ENCODE results near the gene TMEM52B.
"Not testable (repeated sequence)": the region's sequence is repeated elsewhere in the genome, so short reads cannot be mapped to it uniquely, and the experiment has no call there.

TMEM52B gene

GRCh38 chr12:10211101-10211939 lies 32.5 kb downstream of the TMEM52B start:
- DNase-seq (ENCODE audit: low read depth in 2 of 3, low spot score in 1 of 3) = no peak

GRCh38 chr12:10211940-10212738 lies 33.3 kb downstream of the TMEM52B start:
- peak; percentile 77 to 78 (median 77) for DNase-seq (ENCODE audit: low read depth in 2 of 3, low spot score in 1 of 3)

DNA sequence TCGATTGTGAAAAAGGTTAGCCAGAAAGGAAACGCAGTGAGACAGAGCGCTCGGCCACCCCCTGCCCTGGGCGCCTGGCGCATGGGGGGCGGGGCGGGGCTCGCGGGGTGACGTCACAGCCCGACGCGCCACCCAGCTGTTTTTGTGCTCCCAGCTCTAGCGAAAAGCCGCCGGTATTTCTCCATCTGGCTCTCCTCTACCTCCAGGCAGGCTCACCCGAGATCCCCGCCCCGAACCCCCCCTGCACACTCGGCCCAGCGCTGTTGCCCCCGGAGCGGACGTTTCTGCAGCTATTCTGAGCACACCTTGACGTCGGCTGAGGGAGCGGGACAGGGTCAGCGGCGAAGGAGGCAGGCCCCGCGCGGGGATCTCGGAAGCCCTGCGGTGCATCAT lies 33.9 kb downstream of the TMEM52B start, which contains the start of gene GABARAPL1:
Gene GABARAPL1, plus strand, starts transcription at position 139 of the 393 bp plus-strand sequence. Its CDS starts 253 bp downstream, at position 392.
- DNase-seq (ENCODE audit: low read depth in 2 of 3, low spot score in 1 of 3) = peak; percentile 48 to 64 (median 60)

- DNase-seq (ENCODE audit: low read depth in 2 of 3, low spot score in 1 of 3) = peak; percentile 46 to 61 (median 59)
These were observed 34.6 kb downstream of the TMEM52B start for GRCh38 chr12:10213168-10214135.

GRCh38 chr12:10214136-10214894 lies 35.5 kb downstream of the TMEM52B start:
- no peak for DNase-seq (ENCODE audit: low read depth in 2 of 3, low spot score in 1 of 3)

- DNase-seq (ENCODE audit: low read depth in 2 of 3, low spot score in 1 of 3) = no peak
These were observed 36.0 kb downstream of the TMEM52B start for GRCh38 chr12:10214895-10215267.

DNA sequence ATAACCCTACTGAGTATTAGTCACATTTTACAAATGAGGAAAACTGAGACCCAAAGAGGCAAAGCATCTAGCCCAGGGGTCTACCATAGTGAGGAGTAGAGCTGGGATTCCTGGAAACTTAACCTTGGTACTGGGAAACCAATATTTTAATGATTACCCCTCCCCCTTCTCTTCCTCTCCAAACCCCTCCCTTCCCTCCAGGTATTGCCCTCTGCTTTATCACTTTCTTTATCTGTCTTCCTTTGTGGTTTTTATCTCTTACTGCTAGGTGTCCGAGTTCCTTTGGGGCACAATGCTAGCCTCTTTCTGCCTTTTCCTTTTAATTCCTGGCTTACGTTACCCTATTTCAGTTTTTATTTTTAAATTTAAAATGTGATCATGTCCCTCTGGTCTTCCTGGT lies 36.6 kb downstream of the TMEM52B start:
- DNase-seq (ENCODE audit: low read depth in 2 of 3, low spot score in 1 of 3) = no peak

GRCh38 chr12:10215946-10216345 lies 37.1 kb downstream of the TMEM52B start:
- not testable (repeated sequence) for DNase-seq (ENCODE audit: low read depth in 2 of 3, low spot score in 1 of 3)

DNA sequence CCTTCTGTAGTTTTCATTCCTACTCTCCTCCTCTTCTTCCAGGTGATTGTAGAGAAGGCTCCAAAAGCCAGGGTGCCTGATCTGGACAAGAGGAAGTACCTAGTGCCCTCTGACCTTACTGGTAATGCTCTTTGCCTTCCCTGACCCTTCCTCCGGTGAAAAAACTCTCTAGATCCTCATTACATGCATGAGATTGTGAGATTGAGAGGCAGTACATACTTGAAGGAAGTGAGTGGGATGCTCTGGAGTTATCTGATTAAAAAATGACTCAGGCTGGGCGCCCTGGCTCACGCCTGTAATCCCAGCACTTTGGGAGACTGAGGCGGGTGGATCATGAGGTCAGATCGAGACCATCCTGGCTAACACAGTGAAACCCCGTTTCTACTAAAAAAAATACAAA lies 39.2 kb downstream of the TMEM52B start:
- DNase-seq (ENCODE audit: low read depth in 2 of 3, low spot score in 1 of 3) = no peak

- DNase-seq (ENCODE audit: low read depth in 2 of 3, low spot score in 1 of 3) = no peak
These were observed 41.7 kb downstream of the TMEM52B start for GRCh38 chr12:10220398-10221077.

DNA sequence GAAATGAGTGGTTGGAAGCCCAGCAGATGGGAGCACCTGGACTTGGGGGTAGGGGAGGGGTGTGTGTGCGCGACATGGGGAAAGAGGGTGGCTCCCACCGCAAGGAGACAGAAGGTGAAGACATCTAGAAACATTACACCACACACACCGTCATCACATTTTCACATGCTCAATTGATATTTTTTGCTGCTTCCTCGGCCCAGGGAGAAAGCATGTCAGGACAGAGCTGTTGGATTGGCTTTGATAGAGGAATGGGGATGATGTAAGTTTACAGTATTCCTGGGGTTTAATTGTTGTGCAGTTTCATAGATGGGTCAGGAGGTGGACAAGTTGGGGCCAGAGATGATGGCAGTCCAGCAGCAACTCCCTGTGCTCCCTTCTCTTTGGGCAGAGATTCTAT lies 43.0 kb downstream of the TMEM52B start:
- DNase-seq (ENCODE audit: low read depth in 2 of 3, low spot score in 1 of 3) = no peak

DNA sequence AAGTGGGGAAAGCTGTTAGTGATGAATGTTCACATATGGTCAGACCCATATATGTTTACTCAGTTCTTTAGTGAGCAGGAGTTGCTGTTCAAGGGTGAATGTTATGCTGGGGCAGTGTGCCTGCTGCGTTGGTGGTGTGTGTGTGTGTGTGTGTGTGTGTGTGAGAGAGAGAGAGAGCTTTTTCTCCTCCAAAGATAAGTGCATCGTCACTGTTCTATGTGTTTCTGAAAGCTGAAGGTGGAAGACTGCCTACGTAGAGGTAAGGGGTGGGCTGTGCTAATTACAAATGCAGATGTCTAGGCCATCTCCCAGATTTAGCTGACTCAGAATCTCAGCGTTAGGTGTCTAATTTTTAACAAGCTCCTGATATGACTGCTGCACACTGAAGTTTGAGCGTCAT lies 44.4 kb downstream of the TMEM52B start:
- no peak for DNase-seq (ENCODE audit: low read depth in 2 of 3, low spot score in 1 of 3)

- DNase-seq (ENCODE audit: low read depth in 2 of 3, low spot score in 1 of 3) = not testable (repeated sequence)
These were observed 46.6 kb downstream of the TMEM52B start for GRCh38 chr12:10225426-10225825.

DNA sequence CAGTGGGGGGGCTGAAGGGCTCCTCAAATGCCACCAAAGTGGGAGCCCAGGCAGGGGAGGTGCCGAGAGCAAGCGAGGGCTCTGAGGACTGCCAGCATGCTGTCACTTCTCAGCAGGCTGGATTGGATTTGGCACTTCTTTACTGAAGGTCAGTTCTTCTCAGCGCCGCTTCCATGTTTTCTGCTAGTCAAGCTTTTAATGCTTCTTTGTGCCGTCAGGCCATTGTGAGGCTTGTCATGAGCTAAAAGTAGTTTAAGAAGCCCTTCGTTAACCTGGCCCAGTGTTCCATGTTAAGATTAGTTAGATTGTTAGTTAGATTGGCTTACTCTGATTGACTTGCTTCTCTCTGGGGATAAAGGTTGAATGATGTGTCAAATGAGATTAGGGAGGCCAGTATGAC lies 47.3 kb downstream of the TMEM52B start:
- DNase-seq (ENCODE audit: low read depth in 2 of 3, low spot score in 1 of 3) = no peak

GRCh38 chr12:10226731-10227130 lies 47.9 kb downstream of the TMEM52B start:
- DNase-seq (ENCODE audit: low read depth in 2 of 3, low spot score in 1 of 3) = no peak

DNA sequence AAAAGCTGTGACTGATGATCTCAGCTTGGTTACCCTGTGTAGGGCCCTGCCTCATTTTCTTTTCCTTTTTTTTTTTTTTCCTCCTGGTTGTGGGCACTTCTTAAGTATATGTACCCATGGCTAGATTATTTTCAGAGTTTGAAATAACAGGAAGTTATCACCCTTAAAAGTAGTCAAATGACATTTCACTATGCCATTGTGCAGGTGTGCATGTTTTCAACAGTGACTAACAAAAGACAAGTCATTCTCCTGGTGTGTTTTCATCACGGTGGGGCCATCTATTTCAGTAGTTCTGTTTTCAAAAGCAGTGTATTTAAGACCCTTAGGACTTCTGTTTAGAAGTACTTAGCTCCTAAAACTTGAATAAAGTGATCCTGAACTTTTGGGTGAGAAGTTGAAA lies 48.8 kb downstream of the TMEM52B start:
- no peak for DNase-seq (ENCODE audit: low read depth in 2 of 3, low spot score in 1 of 3)

GRCh38 chr12:10234562-10234961 lies 55.7 kb downstream of the TMEM52B start:
- DNase-seq (ENCODE audit: low read depth in 2 of 3, low spot score in 1 of 3) = no peak

GRCh38 chr12:10235761-10236631 lies 57.2 kb downstream of the TMEM52B start:
- peak in 1 of 3 donors; percentile 28 for DNase-seq (ENCODE audit: low read depth in 2 of 3, low spot score in 1 of 3)

GRCh38 chr12:10236720-10237119 lies 57.9 kb downstream of the TMEM52B start:
- no peak for DNase-seq (ENCODE audit: low read depth in 2 of 3, low spot score in 1 of 3)

All from stimulated activated CD4-positive, alpha-beta T cell treated with anti-CD3 and anti-CD28 coated beads, Interleukin-12 subunit alpha, Interleukin-12 subunit beta, amount 100 ng/mL, for 48 hours (primary cell).